H9 (cell line): Measurements from ENCODE around the gene TMEM92. TPM values are rescaled to one million over a fixed set of nuclear protein-coding genes. Genes with fewer than 3 reads are reported as not detected.

Experiments
- DNase-seq: peaks from one replicate; pipeline ENCODE4 v3.0.0-alpha.2; 2017
- H2AFZ ChIP-seq: one replicate; pipeline ENCODE4 v1.6.1; 2013; ENCODE audit warnings: mild to moderate bottlenecking, low read length, control low read depth, moderate library complexity
- H2AK5ac ChIP-seq: 2 replicates; pipeline ENCODE4 v1.6.1; 2013; ENCODE audit warnings: low read length, control low read depth, mixed read lengths; ENCODE audit not compliant: insufficient read length
- H2BK120ac ChIP-seq: one replicate; pipeline ENCODE4 v1.6.1; 2013; ENCODE audit warnings: low read depth, mild to moderate bottlenecking, low read length, control low read depth, inconsistent platforms; ENCODE audit not compliant: poor library complexity, severe bottlenecking
- H2BK12ac ChIP-seq: 2 replicates; pipeline ENCODE4 v1.6.1; 2013; ENCODE audit warnings: low read length, control low read depth, mixed read lengths, low read depth; ENCODE audit not compliant: insufficient read length
- H2BK15ac ChIP-seq: 2 replicates; pipeline ENCODE4 v1.6.1; 2013; ENCODE audit warnings: low read depth, low read length, control low read depth
- H2BK20ac ChIP-seq: one replicate; pipeline ENCODE4 v1.6.1; 2013; ENCODE audit warnings: low read depth, mild to moderate bottlenecking, low read length, control low read depth, inconsistent platforms; ENCODE audit not compliant: poor library complexity, severe bottlenecking
- H2BK5ac ChIP-seq: 2 replicates; pipeline ENCODE4 v1.6.1; 2013; ENCODE audit warnings: low read length, control low read depth, mixed read lengths; ENCODE audit not compliant: insufficient read length
- H3K14ac ChIP-seq: 2 replicates; pipeline ENCODE4 v1.6.1; 2013; ENCODE audit warnings: low read length, control low read depth; ENCODE audit not compliant: insufficient read depth
- H3K18ac ChIP-seq: 2 replicates; pipeline ENCODE4 v1.6.1; 2013; ENCODE audit warnings: low read depth, mild to moderate bottlenecking, mixed read lengths, low read length, control low read depth; ENCODE audit not compliant: insufficient read length
- H3K23ac ChIP-seq: 2 replicates; pipeline ENCODE4 v1.6.1; 2013; ENCODE audit warnings: low read length, control low read depth, mixed read lengths, low read depth; ENCODE audit not compliant: insufficient read length
- H3K23me2 ChIP-seq: 2 replicates; pipeline ENCODE4 v1.6.1; 2013; ENCODE audit warnings: low read depth, mild to moderate bottlenecking, mixed read lengths, low read length, control low read depth; ENCODE audit not compliant: insufficient read length, poor library complexity, severe bottlenecking
- H3K27ac ChIP-seq: 2 replicates; pipeline ENCODE4 v1.5.1; 2013; ENCODE audit warnings: low read length, control low read depth, mixed read lengths, low read depth; ENCODE audit not compliant: insufficient read length
- H3K27me3 ChIP-seq: 2 replicates; pipeline ENCODE4 v1.6.1; 2013; ENCODE audit warnings: low read length, control low read depth, inconsistent platforms; ENCODE audit not compliant: insufficient read depth
- H3K4ac ChIP-seq: 2 replicates; pipeline ENCODE4 v1.6.1; 2013; ENCODE audit warnings: low read depth, mild to moderate bottlenecking, control low read depth, inconsistent platforms, low read length, moderate library complexity
- H3K4me1 ChIP-seq: 2 replicates; pipeline ENCODE4 v1.6.1; 2013; ENCODE audit warnings: low read length, control low read depth, inconsistent platforms; ENCODE audit not compliant: insufficient read depth
- H3K4me2 ChIP-seq: 2 replicates; pipeline ENCODE4 v1.6.1; 2013; ENCODE audit warnings: low read length, control low read depth, mixed read lengths; ENCODE audit not compliant: insufficient read length, insufficient read depth
- H3K56ac ChIP-seq: 2 replicates; pipeline ENCODE4 v1.6.1; 2013; ENCODE audit warnings: low read depth, mild to moderate bottlenecking, mixed read lengths, low read length, control low read depth; ENCODE audit not compliant: insufficient read length
- H3K79me1 ChIP-seq: 2 replicates; pipeline ENCODE4 v1.6.1; 2013; ENCODE audit warnings: low read depth, mild to moderate bottlenecking, moderate library complexity, low read length, control low read depth, inconsistent platforms; ENCODE audit not compliant: insufficient read depth, poor library complexity, severe bottlenecking
- H3K79me2 ChIP-seq: 2 replicates; pipeline ENCODE4 v1.6.1; 2013; ENCODE audit warnings: low read length, control low read depth, inconsistent platforms; ENCODE audit not compliant: insufficient read depth
- H3K9ac ChIP-seq: 2 replicates; pipeline ENCODE4 v1.6.1; 2013; ENCODE audit warnings: low read length, control low read depth, mixed read lengths; ENCODE audit not compliant: insufficient read length; ENCODE audit errors: extremely low read depth
- H3K9me3 ChIP-seq: one replicate; pipeline ENCODE4 v1.6.1; 2013; ENCODE audit warnings: low read depth, low read length, inconsistent platforms; ENCODE audit not compliant: control insufficient read depth
- H3T11ph ChIP-seq: one replicate; pipeline ENCODE4 v1.6.1; 2013; ENCODE audit warnings: mild to moderate bottlenecking, low read length, control low read depth, inconsistent platforms
- H4K20me1 ChIP-seq: one replicate; pipeline ENCODE4 v1.6.1; 2013; ENCODE audit not compliant: control insufficient read depth, insufficient read length, insufficient read depth
- H4K5ac ChIP-seq: 2 replicates; pipeline ENCODE4 v1.6.1; 2013; ENCODE audit warnings: low read depth, mild to moderate bottlenecking, mixed read lengths, low read length, control low read depth; ENCODE audit not compliant: insufficient read length
- H4K8ac ChIP-seq: replicated peaks from 2 replicates; pipeline ENCODE4 v1.6.1; 2013; ENCODE audit warnings: low read length, control low read depth, mixed read lengths, low read depth; ENCODE audit not compliant: insufficient read length
- H4K91ac ChIP-seq: 2 replicates; pipeline ENCODE4 v1.6.1; 2013; ENCODE audit warnings: low read depth, mild to moderate bottlenecking, moderate library complexity, mixed read lengths, low read length, control low read depth; ENCODE audit not compliant: insufficient read length
- H3K27ac Mint-ChIP-seq, 3 experiments: 2 replicates in 2 of 3; 3 replicates in 1 of 3; pipeline ENCODE4 v1.8.0; 2020 to 2021; ENCODE audit warnings: mixed read lengths in 3 of 3, mild to moderate bottlenecking in 1 of 3, moderate library complexity in 1 of 3
- H3K27me3 Mint-ChIP-seq: 2 replicates; pipeline ENCODE4 v1.8.0; 2021; ENCODE audit warnings: low read depth, mild to moderate bottlenecking, moderate library complexity, mixed read lengths
- H3K36me3 Mint-ChIP-seq, 3 experiments: 2 replicates in 2 of 3; 3 replicates in 1 of 3; pipeline ENCODE4 v1.8.0; 2020 to 2021; ENCODE audit warnings: low read depth in 3 of 3, mixed read lengths in 3 of 3; ENCODE audit not compliant: insufficient read depth in 1 of 3
- H3K4me1 Mint-ChIP-seq, 2 experiments: 2 replicates each; pipeline ENCODE4 v1.8.0; 2020; ENCODE audit warnings: mixed read lengths in 2 of 2
- H3K4me3 Mint-ChIP-seq, 2 experiments: 2 replicates in 1 of 2; 3 replicates in 1 of 2; pipeline ENCODE4 v1.8.0; 2020 to 2021; ENCODE audit warnings: mild to moderate bottlenecking in 2 of 2, mixed read lengths in 2 of 2, moderate library complexity in 1 of 2
- H3K9me3 Mint-ChIP-seq, 2 experiments: 2 replicates in 1 of 2; 3 replicates in 1 of 2; pipeline ENCODE4 v1.8.0; 2020; ENCODE audit warnings: mild to moderate bottlenecking in 2 of 2, mixed read lengths in 2 of 2, moderate library complexity in 1 of 2
- CTCF ChIP-seq: fragments of 200-600 bp; sonication (generic); conservative IDR thresholded peaks from 3 replicates; pipeline ENCODE4 v1.8.0; 2021; ENCODE audit warnings: antibody characterized with exemption, mild to moderate bottlenecking
- WGBS: extraction: QIAGEN DNeasy Blood & Tissue Kit; methylation state at CpG from one replicate; pipeline ENCODE4 v1.1.7; 2013; ENCODE audit warnings: missing lambda C conversion rate, low lambda C conversion rate, mixed read lengths; ENCODE audit not compliant: insufficient read length; ENCODE audit errors: extremely low coverage; 5-methylcytosine and 5-hydroxymethylcytosine counted together
- total RNA-seq: library from RNA; stranded (reverse); gene quantifications from 2 replicates; pipeline ENCODE4 v1.2.1, GENCODE V29; 2021

Gene TMEM92
- total RNA-seq, 1 experiment from 2014 or later, result 10.9 TPM

GRCh38 chr17:50240851-50241250, 33.4 kb upstream of the TMEM92 start:
- H2AK5ac ChIP-seq, result no peak overlapping the region
- no peaks in the 10 kb centered on the region for H3K27me3 ChIP-seq
- H3K27ac Mint-ChIP-seq, result no peak overlapping the region
- TF ChIP-seq CTCF, result no peak
- no peak overlapping the region for H2BK12ac ChIP-seq
- H3K4me2 ChIP-seq, result no peak overlapping the region
- H2BK15ac ChIP-seq, result no peak overlapping the region
- no peaks in the 10 kb centered on the region for H3K23me2 ChIP-seq
- H3K56ac ChIP-seq, result no peak overlapping the region
- no peak overlapping the region for H3K9ac ChIP-seq
- no peak overlapping the region for H3K4ac ChIP-seq
- no peak overlapping the region for H2BK120ac ChIP-seq
- no peak overlapping the region for H3K4me3 Mint-ChIP-seq
- no peaks in the 10 kb centered on the region for H3K4me1 ChIP-seq
- H3K79me2 ChIP-seq, result no peaks in the 10 kb centered on the region
- no peak overlapping the region for H4K5ac ChIP-seq
- H4K91ac ChIP-seq, result no peak overlapping the region
- H4K8ac ChIP-seq, result no peak overlapping the region
- no peak overlapping the region for H3K23ac ChIP-seq
- no peaks in the 10 kb centered on the region for H3K79me1 ChIP-seq
- no peaks in the 10 kb centered on the region for H3K4me1 Mint-ChIP-seq
- H3K14ac ChIP-seq, result no peak overlapping the region
- no peak overlapping the region for H2AFZ ChIP-seq
- no peak overlapping the region for H3K27ac ChIP-seq
- H4K20me1 ChIP-seq, result no peaks in the 10 kb centered on the region
- H3T11ph ChIP-seq, result no peak overlapping the region
- H3K9me3 ChIP-seq, result no peaks in the 10 kb centered on the region
- no peak overlapping the region for H2BK5ac ChIP-seq
- WGBS, result no CpG with 5 or more reads among the region's 1 CpG
- no peak overlapping the region for H2BK20ac ChIP-seq
- no peaks in the 10 kb centered on the region for H3K36me3 Mint-ChIP-seq
- peaks cover 17% of the 10 kb centered on the region for H3K27me3 Mint-ChIP-seq
- peaks cover 0 to 3% of the 10 kb centered on the region in 2 experiments; a peak in 2 of 5 replicates for H3K9me3 Mint-ChIP-seq
- DNase-seq, result no peak
- no peak overlapping the region for H3K18ac ChIP-seq
